H1 (cell line): Measurements from ENCODE around the gene LMNB1. TPM values are rescaled to one million over a fixed set of nuclear protein-coding genes. Genes with fewer than 3 reads are reported as not detected.

Experiments
- CTCF ChIA-PET: fragments of 300-600 bp; sonication (Branson Sonifier 250); formaldehyde crosslinking; loops from one replicate; lab custom pipeline; 2021; ENCODE audit not compliant: partially characterized antibody; lab: Charles Lee
- POLR2A ChIA-PET: fragments of 300-600 bp; sonication (Branson Sonifier 250); formaldehyde crosslinking; loops from one replicate; lab custom pipeline; 2021; ENCODE audit warnings: inconsistent platforms; ENCODE audit not compliant: partially characterized antibody; lab: Charles Lee
- DNase-seq, 2 experiments: peaks; one replicate each; pipeline versions ENCODE4 v3.0.0 to v3.0.0-alpha.2; 2010 to 2022; ENCODE audit warnings: low spot score in 2 of 2, low read depth in 1 of 2, mixed read lengths in 1 of 2
- FAIRE-seq: peaks from 2 replicates; lab custom pipeline; 2011; peaks lifted over from hg19 to GRCh38; lab: Jason Lieb, UNC
- H2AFZ ChIP-seq: 2 replicates; pipeline ENCODE4 v1.8.1; 2012; ENCODE audit warnings: low read length, inconsistent platforms
- H2AK5ac ChIP-seq: 2 replicates; pipeline ENCODE4 v1.6.1; 2013; ENCODE audit warnings: low read depth, low read length
- H2BK120ac ChIP-seq: replicated peaks from 2 replicates; pipeline ENCODE3; 2013; ENCODE audit warnings: low read depth, low read length, inconsistent platforms
- H2BK12ac ChIP-seq: 2 replicates; pipeline ENCODE4 v1.6.1; 2013; ENCODE audit warnings: low read depth, low read length
- H2BK15ac ChIP-seq: 2 replicates; pipeline ENCODE4 v1.6.1; 2013; ENCODE audit warnings: low read length
- H2BK20ac ChIP-seq: 2 replicates; pipeline ENCODE4 v1.6.1; 2013; ENCODE audit warnings: low read length
- H2BK5ac ChIP-seq: 2 replicates; pipeline ENCODE4 v1.6.1; 2013; ENCODE audit warnings: low read depth, low read length
- H3K14ac ChIP-seq: 2 replicates; pipeline ENCODE4 v1.6.1; 2013; ENCODE audit warnings: inconsistent platforms; ENCODE audit not compliant: insufficient read length
- H3K18ac ChIP-seq: 2 replicates; pipeline ENCODE4 v1.6.1; 2013; ENCODE audit warnings: low read length; ENCODE audit errors: extremely low read depth
- H3K23ac ChIP-seq: 2 replicates; pipeline ENCODE4 v1.6.1; 2013; ENCODE audit warnings: inconsistent platforms; ENCODE audit not compliant: insufficient read length
- H3K23me2 ChIP-seq: 2 replicates; pipeline ENCODE4 v1.6.1; 2013; ENCODE audit warnings: low read depth, low read length
- H3K27ac ChIP-seq: 2 replicates; pipeline ENCODE4 v1.6.1; 2011; ENCODE audit warnings: low read depth, low read length, inconsistent platforms
- H3K27me3 ChIP-seq, 4 experiments: replicated peaks in 1 of 4; 1 replicate in 1 of 4; 2 replicates in 3 of 4; pipeline versions ENCODE4 v1.6.1 to v1.8.1; 2011 to 2013; ENCODE audit warnings: low read length in 3 of 4, mild to moderate bottlenecking in 3 of 4, inconsistent platforms in 2 of 4, mixed read lengths in 2 of 4, moderate library complexity in 1 of 4; ENCODE audit not compliant: control insufficient read depth in 3 of 4, insufficient read depth in 3 of 4; ENCODE audit errors: extremely low read depth in 1 of 4
- H3K36me3 ChIP-seq, 4 experiments: 2 replicates each; pipeline versions ENCODE4 v1.6.1 to v1.8.1; 2011 to 2013; ENCODE audit warnings: mild to moderate bottlenecking in 4 of 4, low read length in 3 of 4, moderate library complexity in 2 of 4, control low read depth in 1 of 4, inconsistent platforms in 1 of 4; ENCODE audit not compliant: insufficient read depth in 4 of 4, control insufficient read depth in 2 of 4
- H3K4ac ChIP-seq: replicated peaks from 2 replicates; pipeline ENCODE3; 2013; ENCODE audit warnings: low read length, low read depth, mixed read lengths, inconsistent platforms; ENCODE audit not compliant: insufficient read length
- H3K4me1 ChIP-seq, 4 experiments: replicated peaks in 1 of 4; 1 replicate in 1 of 4; 2 replicates in 3 of 4; pipeline versions ENCODE4 v1.6.1 to v1.8.1; 2011 to 2013; ENCODE audit warnings: low read length in 3 of 4, inconsistent platforms in 2 of 4, mixed read lengths in 1 of 4; ENCODE audit not compliant: insufficient read depth in 4 of 4, control insufficient read depth in 3 of 4
- H3K4me2 ChIP-seq, 2 experiments: 2 replicates each; pipeline versions ENCODE4 v1.6.1 to v1.8.1; 2011 to 2013; ENCODE audit warnings: low read depth in 2 of 2, low read length in 2 of 2, control low read depth in 1 of 2, inconsistent platforms in 1 of 2, mild to moderate bottlenecking in 1 of 2; ENCODE audit not compliant: insufficient read depth in 1 of 2
- H3K4me3 ChIP-seq, 4 experiments: fragments of 200-600, 300-600 bp in 1 of 4; sonication (generic), shearing (Covaris generic), sonication (Bioruptor Twin) in 1 of 4; 2 replicates each; pipeline versions ENCODE4 v1.5.1 to v1.8.1; 2011 to 2016; ENCODE audit warnings: low read length in 4 of 4, low read depth in 3 of 4, control low read depth in 2 of 4, inconsistent platforms in 2 of 4, mild to moderate bottlenecking in 2 of 4, mixed read lengths in 1 of 4, moderate library complexity in 1 of 4; ENCODE audit not compliant: insufficient read depth in 2 of 4; ENCODE audit errors: extremely low read depth in 1 of 4
- H3K56ac ChIP-seq: replicated peaks from 2 replicates; pipeline ENCODE3; 2013; ENCODE audit warnings: low read depth, mild to moderate bottlenecking, mixed read lengths, low read length, inconsistent platforms; ENCODE audit not compliant: insufficient read length
- H3K79me1 ChIP-seq: 2 replicates; pipeline ENCODE4 v1.6.1; 2013; ENCODE audit warnings: low read depth, low read length, control low read depth
- H3K79me2 ChIP-seq, 2 experiments: 2 replicates each; pipeline versions ENCODE4 v1.6.1 to v1.8.1; 2012 to 2013; ENCODE audit warnings: low read length in 2 of 2, mild to moderate bottlenecking in 2 of 2, inconsistent platforms in 1 of 2; ENCODE audit not compliant: insufficient read depth in 2 of 2, control insufficient read depth in 1 of 2
- H3K9ac ChIP-seq, 4 experiments: replicated peaks in 1 of 4; 1 replicate in 1 of 4; 2 replicates in 3 of 4; pipeline versions ENCODE4 v1.6.1 to v1.8.1; 2011 to 2013; ENCODE audit warnings: low read depth in 3 of 4, low read length in 3 of 4, control low read depth in 2 of 4, mild to moderate bottlenecking in 2 of 4, moderate library complexity in 2 of 4, inconsistent platforms in 1 of 4; ENCODE audit errors: extremely low read depth in 1 of 4
- H3K9me3 ChIP-seq, 2 experiments: 2 replicates each; pipeline versions ENCODE4 v1.6.1 to v1.8.1; 2012 to 2013; ENCODE audit warnings: mild to moderate bottlenecking in 2 of 2, moderate library complexity in 2 of 2, control low read depth in 1 of 2, inconsistent platforms in 1 of 2, low read depth in 1 of 2, low read length in 1 of 2, mixed read lengths in 1 of 2; ENCODE audit not compliant: insufficient read depth in 2 of 2
- H4K20me1 ChIP-seq, 2 experiments: replicated peaks in 1 of 2; 2 replicates each; pipeline versions ENCODE3 to v1.8.1; 2011 to 2013; ENCODE audit warnings: inconsistent platforms in 2 of 2, low read length in 2 of 2, mild to moderate bottlenecking in 1 of 2; ENCODE audit not compliant: insufficient read depth in 2 of 2, control insufficient read depth in 1 of 2
- H4K5ac ChIP-seq: 2 replicates; pipeline ENCODE4 v1.6.1; 2013; ENCODE audit warnings: low read length, low read depth, mixed read lengths, inconsistent platforms; ENCODE audit not compliant: insufficient read length
- H4K8ac ChIP-seq: 2 replicates; pipeline ENCODE4 v1.8.0; 2013; ENCODE audit warnings: mild to moderate bottlenecking, moderate library complexity, low read length, inconsistent platforms; ENCODE audit not compliant: insufficient read depth; ENCODE audit errors: extremely low read depth
- H4K91ac ChIP-seq: replicated peaks from 2 replicates; pipeline ENCODE3; 2013; ENCODE audit warnings: low read length, mixed read lengths, inconsistent platforms; ENCODE audit not compliant: insufficient read length
- RAD21 ChIP-seq, 2 experiments: IDR thresholded peaks in 1 of 2; conservative IDR thresholded peaks in 1 of 2; 2 replicates each; pipeline ENCODE4 v1.6.1; 2011; ENCODE audit warnings: low read depth in 2 of 2, low read length in 2 of 2, improper control_type of control experiment in 1 of 2, inconsistent platforms in 1 of 2, mild to moderate bottlenecking in 1 of 2, moderate library complexity in 1 of 2
- WGBS, 2 experiments: shearing (Covaris generic) in 1 of 2; methylation state at CpG; one replicate each; pipeline versions ENCODE4 v1.1.6 to v1.1.7; 2013 to 2015; ENCODE audit warnings: low lambda C conversion rate in 2 of 2, mixed read lengths in 2 of 2, inconsistent platforms in 1 of 2, low coverage in 1 of 2, missing lambda C conversion rate in 1 of 2; ENCODE audit not compliant: insufficient replicate concordance in 2 of 2, insufficient coverage in 1 of 2, insufficient read length in 1 of 2; ENCODE audit errors: extremely low coverage in 1 of 2, missing lambda C conversion rate in 1 of 2; 5-methylcytosine and 5-hydroxymethylcytosine counted together
- polyA plus RNA-seq, 7 experiments: library from polyadenylated mRNA; depleted of rRNA in 3 of 7; stranded (reverse) in 5 of 7; unstranded in 2 of 7; fragments of >200 nt in 5 of 7; fragments of 200-250 nt in 2 of 7; gene quantifications; 1 replicate in 5 of 7; 2 replicates in 1 of 7; 4 replicates in 1 of 7; pipeline versions ENCODE4 v1.2.1 to v1.2.3, GENCODE V29; 2011 to 2013; ENCODE audit warnings: missing spikeins in 2 of 7, mixed read lengths in 2 of 7
- total RNA-seq: library from RNA; stranded (reverse); fragmentation: NEBNext Ultra II Directional; extraction: Animal tissue kit (Norgen Biotek cat#: 25700); gene quantifications from 2 replicates; pipeline ENCODE4 v1.2.1, GENCODE V29; 2021

The LMNB1 gene
- total and polyA plus RNA-seq, 2 of the 8 experiments (the other 6 are each of a cell fraction or from before 2014, with no cell fraction given), result 73.5 to 225 TPM

- no peak overlapping the region for H2BK120ac ChIP-seq
- no peak overlapping the region for H2AFZ ChIP-seq
- POLR2A ChIA-PET, result interaction anchor here (1.0 to 1.2 kb wide), 2 partner anchors 26 to 29 kb away, joined by 3 to 4 read pairs; no protein-coding TSS in a partner anchor
- no peak for TF ChIP-seq RAD21 (IDR thresholded peaks at IDR 0.05 in 1 of 2, conservative IDR thresholded peaks at IDR 0.05 in 1 of 2; ENCODE audit: low read depth in 2 of 2, low read length in 2 of 2)
Measured at GRCh38 chr5:126752081-126752785, 24.7 kb upstream of the LMNB1 start.

More at GRCh38 chr5:126752081-126752785, 24.7 kb upstream of the LMNB1 start:
- Histone ChIP-seq H4K91ac (no peak overlapping the region), H3K27me3 (no peaks in the 10 kb centered on the region), H3K36me3 (no peaks in the 10 kb centered on the region), H3K9ac (no peak overlapping the region), H3K4me1 (peaks cover 0 to 4% (median 0%) of the 10 kb centered on the region in 4 experiments; a peak in 3 of 7 replicates), H4K5ac (no peak overlapping the region), H2BK15ac (no peak overlapping the region), H3K23ac (no peak overlapping the region), H2BK20ac (no peak overlapping the region), H3K14ac (no peak overlapping the region), H3K79me1 (no peaks in the 10 kb centered on the region), H3K4me3 (no peak overlapping the region), H2BK5ac (no peak overlapping the region), H3K79me2 (no peaks in the 10 kb centered on the region), H3K4ac (no peak overlapping the region), H3K18ac (no peak overlapping the region), H3K4me2 (no peak overlapping the region), H3K23me2 (no peaks in the 10 kb centered on the region; the same call in 1 of the 2 replicates), H3K27ac (no peak overlapping the region), H3K9me3 (no peaks in the 10 kb centered on the region), H4K8ac (no peak overlapping the region), H3K56ac (no peak overlapping the region), H2BK12ac (no peak overlapping the region), H2AK5ac (no peak overlapping the region), H4K20me1 (no peaks in the 10 kb centered on the region)
- DNase-seq (no peak), FAIRE-seq (no peak)
- WGBS, 2 experiments, result 79% methylated on average over 3 of the region's 5 CpGs; no CpG with 5 or more reads in 1 of the 2 experiments
- CTCF ChIA-PET, result interaction anchor here (1.1 to 1.7 kb wide), 3 partner anchors 23 to 72 kb away, joined by 3 to 5 read pairs (median 4); no protein-coding TSS in a partner anchor
